Stimulated activated CD8-positive, alpha-beta memory T cell treated with anti-CD3 and anti-CD28 coated beads, Interleukin-7, amount 100 ng/mL, for 24 hours (primary cell): ENCODE measurements around the gene NAALADL1.
"Not testable (repeated sequence)": the region's sequence is repeated elsewhere in the genome, so short reads cannot be mapped to it uniquely, and the experiment has no call there.

ENCODE experiments used
- DNase-seq: peaks from one replicate; pipeline ENCODE4 v3.0.0-alpha.2; 2020; ENCODE audit warnings: low read depth

NAALADL1 gene

GRCh38 chr11:65047581-65048422, 10.6 kb downstream of the NAALADL1 start:
- no peak for DNase-seq

GRCh38 chr11:65045728-65046127, 12.6 kb downstream of the NAALADL1 start:
- DNase-seq: no peak

GRCh38 chr11:65045061-65045460, 13.3 kb downstream of the NAALADL1 start:
- no peak for DNase-seq

GRCh38 chr11:65043881-65044501, 14.4 kb downstream of the NAALADL1 start:
- DNase-seq: no peak

- DNase-seq: no peak
Measured at GRCh38 chr11:65042891-65043290, 15.5 kb downstream of the NAALADL1 start.

GRCh38 chr11:65040847-65041622, 17.3 kb downstream of the NAALADL1 start, which contains the start of gene SAC3D1:
SAC3D1 (plus strand) TSS chr11:65041210; CDS start chr11:65041293, 83 bp downstream.
- DNase-seq: peak; percentile 67

- DNase-seq: no peak
Measured at GRCh38 chr11:65040520-65040846, 17.9 kb downstream of the NAALADL1 start.

GRCh38 chr11:65036931-65037330, 21.4 kb downstream of the NAALADL1 start:
- no peak for DNase-seq

GRCh38 chr11:65035579-65035978, 22.8 kb downstream of the NAALADL1 start:
- DNase-seq: no peak

GRCh38 chr11:65034423-65034822, 23.9 kb downstream of the NAALADL1 start:
- DNase-seq: no peak

GRCh38 chr11:65032216-65032615, 26.1 kb downstream of the NAALADL1 start:
- DNase-seq: no peak

GRCh38 chr11:65027213-65028067, 30.9 kb downstream of the NAALADL1 start, which contains the start of gene SNX15:
SNX15 (plus strand) TSS chr11:65027439; CDS start chr11:65027538, 99 bp downstream.
- peak; percentile 76 for DNase-seq

GRCh38 chr11:65026810-65027209, 31.5 kb downstream of the NAALADL1 start:
- DNase-seq: no peak

GRCh38 chr11:65023502-65023901, 34.9 kb downstream of the NAALADL1 start:
- DNase-seq: not testable (repeated sequence)

- no peak for DNase-seq
Measured at GRCh38 chr11:65021509-65021908, 36.8 kb downstream of the NAALADL1 start.

GRCh38 chr11:65021003-65021402, 37.4 kb downstream of the NAALADL1 start:
- no peak for DNase-seq

- DNase-seq: no peak
Measured at GRCh38 chr11:65019824-65020223, 38.5 kb downstream of the NAALADL1 start.

GRCh38 chr11:65017937-65018336, 40.4 kb downstream of the NAALADL1 start:
- DNase-seq: no peak

- no peak for DNase-seq
Measured at GRCh38 chr11:65016705-65017104, 41.6 kb downstream of the NAALADL1 start.

GRCh38 chr11:65014726-65015227, 43.6 kb downstream of the NAALADL1 start:
- DNase-seq: no peak
